HL-60/S4 treated with phorbol 12-myristate 13-acetate at 8.2 ng/mL for 4 days and 3 days (cell line): ENCODE measurements around the gene GRID1.

Experiments
- in situ Hi-C: fragments of 300-500 bp; cut with MboI; formaldehyde crosslinking; loops from 2 replicates; pipeline ENCODE4 v1.15.0; 2022; ENCODE audit warnings: low sequenced_read_pairs

GRID1 gene

GRCh38 chr10:85603151-85603940 is 763.2 kb downstream of the GRID1 start:
- in situ Hi-C loops: no loop called here

DNA sequence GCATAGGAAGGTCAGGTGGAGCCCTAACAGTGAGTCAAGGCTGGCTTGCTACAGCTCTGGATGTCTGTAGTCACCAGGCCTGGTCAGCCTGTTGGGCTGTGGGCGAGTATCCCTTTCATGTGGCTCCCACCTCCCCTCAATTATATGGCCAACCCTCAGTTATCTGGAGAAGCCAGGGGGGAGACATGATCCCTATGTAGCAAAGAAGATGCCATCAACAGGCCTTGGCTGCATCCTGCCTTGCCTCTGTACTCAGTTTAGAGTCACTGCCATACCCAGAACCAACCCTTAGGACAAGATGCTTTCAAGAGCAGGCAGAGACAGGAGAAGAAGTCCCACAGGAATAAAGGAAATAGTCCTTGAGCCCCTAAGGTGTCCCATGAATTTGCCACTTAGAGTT is 763.9 kb downstream of the GRID1 start:
- in situ Hi-C loops: no loop called here

- in situ Hi-C loops: no loop called here
Observed at GRCh38 chr10:85602306-85602705, 764.3 kb downstream of the GRID1 start.

DNA sequence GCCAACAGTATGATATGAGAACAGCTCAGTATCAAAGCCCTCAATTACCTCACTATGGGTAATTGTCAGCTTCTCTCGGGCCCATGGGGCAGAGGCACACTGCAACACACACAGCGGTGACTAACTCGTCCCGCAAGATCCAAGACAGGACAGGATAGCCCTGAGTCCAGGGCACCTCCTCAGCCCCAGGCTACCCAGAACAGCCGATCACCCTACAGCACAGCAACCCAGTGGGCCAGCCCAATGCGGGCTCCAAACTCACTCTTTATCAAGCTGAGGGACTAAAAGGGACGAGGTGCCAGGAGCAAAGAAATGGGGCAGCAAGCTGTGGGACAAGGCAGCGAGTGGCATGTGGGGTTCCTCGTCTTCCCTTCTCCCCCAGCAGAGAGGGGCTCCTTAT is 765.1 kb downstream of the GRID1 start:
- in situ Hi-C loops: no loop called here

- in situ Hi-C loops: no loop called here
Observed at GRCh38 chr10:85600744-85601081, 765.9 kb downstream of the GRID1 start.

DNA sequence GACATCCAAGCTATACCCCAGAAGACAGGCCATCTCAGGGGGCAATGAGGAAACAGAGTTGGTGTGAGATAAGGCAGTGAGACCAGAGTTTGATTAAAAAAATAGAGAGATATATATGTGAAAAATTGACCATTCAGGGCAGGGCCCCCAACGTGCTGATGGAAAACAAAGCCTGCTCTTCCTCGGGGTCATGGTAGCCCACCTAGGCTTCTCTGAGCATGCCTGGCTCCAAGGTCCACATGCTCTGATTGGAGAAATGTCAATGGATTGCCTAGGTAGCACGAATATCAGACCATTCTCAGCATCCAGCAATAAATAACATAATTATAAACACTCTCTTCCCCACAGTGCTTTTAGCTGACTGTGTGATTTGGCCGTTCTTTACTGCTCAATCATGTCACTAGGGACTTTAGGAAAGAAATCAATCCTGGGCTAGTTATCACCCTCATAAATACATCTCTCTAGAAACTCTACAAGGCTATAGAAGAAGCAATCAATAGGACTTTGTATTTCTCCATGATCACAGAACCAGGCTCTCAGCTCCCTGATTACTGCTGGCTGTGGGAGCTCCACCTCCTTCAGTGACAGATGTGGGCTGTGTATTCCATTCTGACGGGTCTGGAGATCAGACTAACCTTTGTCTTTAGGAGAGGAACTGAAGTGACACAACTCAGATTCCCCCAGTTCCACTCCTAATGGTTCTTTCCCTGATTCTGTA is 766.4 kb downstream of the GRID1 start:
- in situ Hi-C loops: no loop called here

DNA sequence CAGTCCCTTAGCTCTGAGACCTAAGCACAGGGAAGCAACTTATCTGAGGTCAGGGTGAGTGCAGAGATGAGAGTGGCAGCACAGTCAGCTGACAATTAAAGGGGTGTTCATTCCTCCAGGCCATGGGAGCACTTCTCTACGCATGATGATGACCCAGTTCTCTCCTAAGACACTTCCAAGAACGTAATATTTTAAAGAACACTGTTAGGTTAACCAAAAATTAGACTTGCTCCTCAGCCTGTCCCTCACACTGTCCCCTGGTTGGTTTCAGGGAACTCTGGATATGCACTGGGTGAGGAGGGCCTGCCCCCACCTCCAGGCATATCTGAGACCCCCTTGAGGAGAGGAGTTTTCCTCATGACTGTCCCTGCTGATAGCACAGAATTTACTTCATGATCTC is 767.5 kb downstream of the GRID1 start:
- in situ Hi-C loops: no loop called here

DNA sequence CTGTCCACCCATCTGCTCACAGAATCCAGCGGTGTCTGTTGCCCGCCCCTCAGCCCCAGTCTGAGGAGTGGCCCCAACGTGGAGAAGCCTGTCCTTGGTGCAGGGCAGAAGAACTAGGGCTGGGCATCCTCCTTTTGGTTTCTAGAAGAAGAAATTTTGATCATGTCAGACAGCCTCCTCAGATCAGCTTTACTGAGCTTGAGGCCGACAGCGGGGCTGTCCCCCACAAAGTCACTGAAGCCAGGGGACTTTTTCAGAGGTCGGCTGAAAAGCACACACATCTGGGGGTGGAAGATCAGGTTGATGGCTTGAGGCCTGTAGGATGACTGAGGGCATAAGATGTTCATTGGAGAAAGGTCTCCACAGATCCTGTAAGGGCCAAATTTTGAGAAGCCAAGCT is 767.9 kb downstream of the GRID1 start:
- in situ Hi-C loops: no loop called here

- in situ Hi-C loops: no loop called here
Observed at GRCh38 chr10:85597006-85597405, 769.6 kb downstream of the GRID1 start.

GRCh38 chr10:85596389-85596788 is 770.2 kb downstream of the GRID1 start:
- in situ Hi-C loops: no loop called here

DNA sequence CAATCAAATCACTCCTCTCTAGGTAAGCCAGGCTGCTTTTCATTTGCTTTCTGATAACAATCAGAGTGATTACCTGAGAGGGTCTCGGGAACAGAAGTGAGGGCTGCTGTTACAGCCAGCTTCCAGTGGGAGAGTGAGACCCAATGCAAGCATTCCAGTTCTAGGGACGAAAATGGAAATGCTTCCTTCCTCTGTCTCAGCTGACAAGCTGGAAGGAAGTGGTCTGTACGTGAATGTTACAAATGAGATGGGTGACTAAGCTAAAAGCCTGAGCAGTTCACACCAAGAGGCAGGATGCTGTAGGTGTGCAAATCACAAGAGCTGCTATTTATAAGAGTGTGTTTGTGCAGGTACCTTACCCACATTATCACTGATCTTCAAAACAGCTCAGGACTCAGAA is 772.4 kb downstream of the GRID1 start:
- in situ Hi-C loops: no loop called here

- in situ Hi-C loops: no loop called here
Observed at GRCh38 chr10:85593226-85593772, 773.3 kb downstream of the GRID1 start.

DNA sequence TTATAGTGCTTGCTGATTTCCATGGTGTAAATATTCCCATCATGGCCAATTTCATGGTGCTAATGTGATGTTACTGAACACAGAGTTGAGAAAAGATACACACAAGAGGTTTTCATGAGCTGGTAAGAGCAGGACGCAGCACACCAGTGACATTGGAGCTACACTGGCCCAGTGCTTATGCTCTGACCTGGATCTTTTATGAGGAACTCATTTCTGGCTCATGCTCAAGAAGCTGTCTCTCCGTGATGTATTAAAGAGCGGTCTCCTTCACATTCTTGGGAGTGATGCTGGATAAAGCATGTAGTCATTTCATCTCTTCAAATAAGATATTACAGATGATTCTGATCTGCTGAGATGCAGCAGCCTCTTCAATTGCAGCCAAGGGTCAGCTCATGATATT is 785.2 kb downstream of the GRID1 start:
- in situ Hi-C loops: no loop called here

DNA sequence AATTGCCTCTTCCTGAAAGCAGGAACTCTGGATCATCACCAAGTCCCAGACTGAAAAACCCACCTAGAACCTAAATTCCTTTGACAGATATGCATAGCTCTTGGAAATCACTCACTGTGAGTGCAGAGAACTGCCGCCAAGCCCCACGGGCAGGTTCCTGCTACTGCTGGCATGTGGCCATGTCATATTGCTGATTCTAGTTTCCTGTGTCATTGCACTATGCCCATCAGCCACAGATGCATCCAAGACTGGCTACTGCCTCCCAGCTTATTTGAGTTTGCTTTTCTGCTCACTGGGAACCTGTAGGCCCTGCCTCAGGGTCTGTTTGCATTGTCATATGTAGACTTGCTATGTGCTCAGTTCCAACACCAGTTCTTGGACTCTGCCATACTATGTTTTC is 786.0 kb downstream of the GRID1 start:
- in situ Hi-C loops: no loop called here

GRCh38 chr10:85578860-85579259 is 787.7 kb downstream of the GRID1 start:
- in situ Hi-C loops: no loop called here

DNA sequence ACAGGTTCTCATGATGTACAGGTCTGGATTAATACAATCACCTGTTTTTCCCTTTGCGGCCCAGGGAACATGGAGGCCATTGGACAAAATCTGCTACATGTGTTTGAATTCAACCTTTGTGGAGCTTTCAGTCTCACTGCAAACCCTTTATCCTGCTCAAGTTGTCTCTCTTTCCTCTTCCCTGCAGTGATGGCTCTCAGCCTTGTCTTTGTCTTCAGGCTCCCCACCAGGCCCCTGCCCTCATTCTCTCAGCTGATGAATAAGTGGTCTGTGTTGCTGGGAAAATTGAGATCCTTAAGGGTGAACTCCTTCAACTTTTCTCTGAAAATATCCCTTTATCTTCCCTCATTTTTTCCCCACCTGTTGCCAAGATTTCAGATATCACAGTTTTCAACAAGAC is 791.2 kb downstream of the GRID1 start:
- in situ Hi-C loops: no loop called here

DNA sequence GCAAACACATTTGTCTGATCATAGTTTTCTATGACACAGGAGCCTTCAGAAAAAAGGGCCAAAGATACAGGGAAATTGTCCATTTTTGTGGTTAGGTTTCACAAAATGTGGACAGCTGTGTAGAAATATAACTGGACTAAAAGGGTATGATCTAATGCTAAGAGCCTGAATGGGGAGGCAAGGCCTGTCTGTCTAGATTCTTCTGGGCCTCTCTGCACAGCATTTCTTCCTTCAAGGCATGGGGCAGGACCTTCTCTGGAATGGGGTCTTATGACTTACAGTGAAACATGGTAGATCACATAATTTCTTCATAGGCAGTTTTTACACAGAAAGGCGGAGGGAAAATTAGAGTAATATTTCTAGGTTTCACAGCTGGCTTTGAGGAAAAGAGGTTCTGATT is 795.7 kb downstream of the GRID1 start:
- in situ Hi-C loops: no loop called here

GRCh38 chr10:85565381-85565780 is 801.2 kb downstream of the GRID1 start:
- in situ Hi-C loops: no loop called here

- in situ Hi-C loops: no loop called here
Observed at GRCh38 chr10:85558533-85558932, 808.1 kb downstream of the GRID1 start.

DNA sequence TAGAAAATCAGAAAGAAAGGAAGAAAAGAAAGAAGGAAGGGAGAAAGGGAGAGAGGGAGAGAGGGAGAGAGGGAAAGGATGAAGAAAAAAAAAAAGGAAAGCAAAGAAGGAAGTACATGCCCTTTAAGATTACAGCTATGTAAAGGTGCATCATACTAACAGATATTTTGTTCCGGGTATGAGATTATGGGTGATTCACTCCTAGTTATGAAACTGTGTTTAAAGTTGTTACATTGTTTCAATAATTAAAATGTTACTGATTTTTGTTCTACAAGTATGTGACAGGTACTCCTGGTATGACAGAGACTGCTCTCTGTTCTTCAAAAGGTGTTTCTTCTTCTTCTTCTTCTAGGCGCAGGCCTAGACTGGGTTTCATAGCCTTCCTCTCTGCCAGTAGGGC is 808.9 kb downstream of the GRID1 start:
- in situ Hi-C loops: no loop called here

GRCh38 chr10:85557077-85557476 is 809.5 kb downstream of the GRID1 start:
- in situ Hi-C loops: no loop called here
